ENCODE results near the gene CLPTM1. TPM values are rescaled to one million over a fixed set of nuclear protein-coding genes. Genes with fewer than 3 reads are reported as not detected.
A peak's percentile ranks its signal among the peaks of the same experiment; 100 is the strongest.

CLPTM1 gene
- total and polyA plus RNA-seq, 9 of the 15 experiments (the other 6 are each of a cell fraction or from before 2014, with no cell fraction given) = 0.37 to 96.0 (median 27.5) TPM

DNA sequence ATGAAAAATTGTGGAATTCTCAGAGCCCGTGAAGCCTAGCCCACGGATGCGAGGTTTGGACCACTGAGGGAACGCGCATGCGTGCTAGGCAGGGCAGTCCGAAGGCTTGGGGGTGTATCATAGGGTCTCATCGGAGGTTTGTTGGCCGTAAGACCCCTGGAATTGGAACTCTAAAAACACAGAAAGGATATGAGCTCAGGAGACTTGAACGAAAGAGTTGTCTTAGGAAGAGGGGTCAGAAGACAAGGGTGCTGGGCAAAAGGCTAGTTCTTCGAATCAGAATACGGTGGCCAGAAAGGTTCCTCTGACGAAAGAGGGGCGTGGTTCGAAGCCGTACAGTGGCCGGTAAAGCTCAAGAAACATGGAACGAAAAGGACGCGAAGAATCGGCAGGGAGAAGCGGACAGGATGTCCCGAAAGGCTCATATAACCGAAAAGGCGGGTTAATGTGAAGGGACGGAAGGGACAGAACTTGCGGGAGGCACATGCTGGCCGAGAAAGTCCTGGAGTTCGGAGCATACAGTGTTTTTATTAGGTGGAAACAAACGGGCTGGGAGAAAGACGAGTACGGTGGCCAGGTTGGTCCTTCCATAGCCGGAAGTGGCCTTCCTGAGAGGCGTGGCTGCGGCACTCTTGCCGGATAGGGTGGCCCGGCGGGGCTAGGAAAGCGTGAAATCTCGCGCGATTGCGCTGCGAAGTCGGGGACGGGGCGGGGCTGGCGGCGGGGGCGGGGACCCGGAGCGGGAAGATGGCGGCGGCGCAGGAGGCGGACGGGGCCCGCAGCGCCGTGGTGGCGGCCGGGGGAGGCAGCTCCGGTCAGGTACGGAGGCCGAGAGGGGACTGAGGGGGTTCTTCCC is at the start of gene CLPTM1 (continued):
- TF ChIP-seq, protein P1, sequence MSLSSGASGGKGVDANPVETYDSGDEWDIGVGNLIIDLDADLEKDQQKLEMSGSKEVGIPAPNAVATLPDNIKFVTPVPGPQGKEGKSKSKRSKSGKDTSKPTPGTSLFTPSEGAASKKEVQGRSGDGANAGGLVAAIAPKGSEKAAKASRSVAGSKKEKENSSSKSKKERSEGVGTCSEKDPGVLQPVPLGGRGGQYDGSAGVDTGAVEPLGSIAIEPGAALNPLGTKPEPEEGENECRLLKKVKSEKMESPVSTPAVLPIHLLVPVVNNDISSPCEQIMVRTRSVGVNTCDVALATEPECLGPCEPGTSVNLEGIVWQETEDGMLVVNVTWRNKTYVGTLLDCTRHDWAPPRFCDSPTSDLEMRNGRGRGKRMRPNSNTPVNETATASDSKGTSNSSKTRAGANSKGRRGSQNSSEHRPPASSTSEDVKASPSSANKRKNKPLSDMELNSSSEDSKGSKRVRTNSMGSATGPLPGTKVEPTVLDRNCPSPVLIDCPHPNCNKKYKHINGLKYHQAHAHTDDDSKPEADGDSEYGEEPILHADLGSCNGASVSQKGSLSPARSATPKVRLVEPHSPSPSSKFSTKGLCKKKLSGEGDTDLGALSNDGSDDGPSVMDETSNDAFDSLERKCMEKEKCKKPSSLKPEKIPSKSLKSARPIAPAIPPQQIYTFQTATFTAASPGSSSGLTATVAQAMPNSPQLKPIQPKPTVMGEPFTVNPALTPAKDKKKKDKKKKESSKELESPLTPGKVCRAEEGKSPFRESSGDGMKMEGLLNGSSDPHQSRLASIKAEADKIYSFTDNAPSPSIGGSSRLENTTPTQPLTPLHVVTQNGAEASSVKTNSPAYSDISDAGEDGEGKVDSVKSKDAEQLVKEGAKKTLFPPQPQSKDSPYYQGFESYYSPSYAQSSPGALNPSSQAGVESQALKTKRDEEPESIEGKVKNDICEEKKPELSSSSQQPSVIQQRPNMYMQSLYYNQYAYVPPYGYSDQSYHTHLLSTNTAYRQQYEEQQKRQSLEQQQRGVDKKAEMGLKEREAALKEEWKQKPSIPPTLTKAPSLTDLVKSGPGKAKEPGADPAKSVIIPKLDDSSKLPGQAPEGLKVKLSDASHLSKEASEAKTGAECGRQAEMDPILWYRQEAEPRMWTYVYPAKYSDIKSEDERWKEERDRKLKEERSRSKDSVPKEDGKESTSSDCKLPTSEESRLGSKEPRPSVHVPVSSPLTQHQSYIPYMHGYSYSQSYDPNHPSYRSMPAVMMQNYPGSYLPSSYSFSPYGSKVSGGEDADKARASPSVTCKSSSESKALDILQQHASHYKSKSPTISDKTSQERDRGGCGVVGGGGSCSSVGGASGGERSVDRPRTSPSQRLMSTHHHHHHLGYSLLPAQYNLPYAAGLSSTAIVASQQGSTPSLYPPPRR (CRISPR knock-in tag; IDR thresholded peaks at IDR 0.05; ENCODE audit: borderline replicate concordance) = 0 out of 2 replicates have a peak, but pooled peaks have one; percentile 63
- TF ChIP-seq, protein P2, sequence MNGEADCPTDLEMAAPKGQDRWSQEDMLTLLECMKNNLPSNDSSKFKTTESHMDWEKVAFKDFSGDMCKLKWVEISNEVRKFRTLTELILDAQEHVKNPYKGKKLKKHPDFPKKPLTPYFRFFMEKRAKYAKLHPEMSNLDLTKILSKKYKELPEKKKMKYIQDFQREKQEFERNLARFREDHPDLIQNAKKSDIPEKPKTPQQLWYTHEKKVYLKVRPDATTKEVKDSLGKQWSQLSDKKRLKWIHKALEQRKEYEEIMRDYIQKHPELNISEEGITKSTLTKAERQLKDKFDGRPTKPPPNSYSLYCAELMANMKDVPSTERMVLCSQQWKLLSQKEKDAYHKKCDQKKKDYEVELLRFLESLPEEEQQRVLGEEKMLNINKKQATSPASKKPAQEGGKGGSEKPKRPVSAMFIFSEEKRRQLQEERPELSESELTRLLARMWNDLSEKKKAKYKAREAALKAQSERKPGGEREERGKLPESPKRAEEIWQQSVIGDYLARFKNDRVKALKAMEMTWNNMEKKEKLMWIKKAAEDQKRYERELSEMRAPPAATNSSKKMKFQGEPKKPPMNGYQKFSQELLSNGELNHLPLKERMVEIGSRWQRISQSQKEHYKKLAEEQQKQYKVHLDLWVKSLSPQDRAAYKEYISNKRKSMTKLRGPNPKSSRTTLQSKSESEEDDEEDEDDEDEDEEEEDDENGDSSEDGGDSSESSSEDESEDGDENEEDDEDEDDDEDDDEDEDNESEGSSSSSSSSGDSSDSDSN (IDR thresholded peaks at IDR 0.05; ENCODE audit: borderline replicate concordance in 1 of 2, low read depth in 2 of 2, low read length in 2 of 2) = no peak
- TF ChIP-seq, protein P3, sequence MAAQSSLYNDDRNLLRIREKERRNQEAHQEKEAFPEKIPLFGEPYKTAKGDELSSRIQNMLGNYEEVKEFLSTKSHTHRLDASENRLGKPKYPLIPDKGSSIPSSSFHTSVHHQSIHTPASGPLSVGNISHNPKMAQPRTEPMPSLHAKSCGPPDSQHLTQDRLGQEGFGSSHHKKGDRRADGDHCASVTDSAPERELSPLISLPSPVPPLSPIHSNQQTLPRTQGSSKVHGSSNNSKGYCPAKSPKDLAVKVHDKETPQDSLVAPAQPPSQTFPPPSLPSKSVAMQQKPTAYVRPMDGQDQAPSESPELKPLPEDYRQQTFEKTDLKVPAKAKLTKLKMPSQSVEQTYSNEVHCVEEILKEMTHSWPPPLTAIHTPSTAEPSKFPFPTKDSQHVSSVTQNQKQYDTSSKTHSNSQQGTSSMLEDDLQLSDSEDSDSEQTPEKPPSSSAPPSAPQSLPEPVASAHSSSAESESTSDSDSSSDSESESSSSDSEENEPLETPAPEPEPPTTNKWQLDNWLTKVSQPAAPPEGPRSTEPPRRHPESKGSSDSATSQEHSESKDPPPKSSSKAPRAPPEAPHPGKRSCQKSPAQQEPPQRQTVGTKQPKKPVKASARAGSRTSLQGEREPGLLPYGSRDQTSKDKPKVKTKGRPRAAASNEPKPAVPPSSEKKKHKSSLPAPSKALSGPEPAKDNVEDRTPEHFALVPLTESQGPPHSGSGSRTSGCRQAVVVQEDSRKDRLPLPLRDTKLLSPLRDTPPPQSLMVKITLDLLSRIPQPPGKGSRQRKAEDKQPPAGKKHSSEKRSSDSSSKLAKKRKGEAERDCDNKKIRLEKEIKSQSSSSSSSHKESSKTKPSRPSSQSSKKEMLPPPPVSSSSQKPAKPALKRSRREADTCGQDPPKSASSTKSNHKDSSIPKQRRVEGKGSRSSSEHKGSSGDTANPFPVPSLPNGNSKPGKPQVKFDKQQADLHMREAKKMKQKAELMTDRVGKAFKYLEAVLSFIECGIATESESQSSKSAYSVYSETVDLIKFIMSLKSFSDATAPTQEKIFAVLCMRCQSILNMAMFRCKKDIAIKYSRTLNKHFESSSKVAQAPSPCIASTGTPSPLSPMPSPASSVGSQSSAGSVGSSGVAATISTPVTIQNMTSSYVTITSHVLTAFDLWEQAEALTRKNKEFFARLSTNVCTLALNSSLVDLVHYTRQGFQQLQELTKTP (IDR thresholded peaks at IDR 0.05; ENCODE audit: low read depth in 1 of 2, partially characterized antibody in 2 of 2) = peak; percentile 90 to 93
- TF ChIP-seq SLC30A9 (CRISPR knock-in tag; IDR thresholded peaks at IDR 0.05) (no peak), LARP7 (IDR thresholded peaks at IDR 0.05) (peak; percentile 68; the same call in 1 of the 2 replicates), STAT5B (CRISPR knock-in tag; IDR thresholded peaks at IDR 0.05) (no peak), SAFB2 (IDR thresholded peaks at IDR 0.05; ENCODE audit: borderline replicate concordance, low read depth, low read length, severe bottlenecking) (no peak), CBFA2T3 (IDR thresholded peaks at IDR 0.05) (no peak), BACH1 (tag; IDR thresholded peaks at IDR 0.05) (no peak), FOXJ3 (CRISPR knock-in tag; IDR thresholded peaks at IDR 0.05) (no peak), MCM3 (IDR thresholded peaks at IDR 0.05) (no peak), TCF7 (IDR thresholded peaks at IDR 0.05; ENCODE audit: borderline replicate concordance) (0 out of 2 replicates have a peak, but pooled peaks have one; percentile 22), SNIP1 (IDR thresholded peaks at IDR 0.05; ENCODE audit: low read depth) (no peak)
- TF ChIP-seq, protein P4, sequence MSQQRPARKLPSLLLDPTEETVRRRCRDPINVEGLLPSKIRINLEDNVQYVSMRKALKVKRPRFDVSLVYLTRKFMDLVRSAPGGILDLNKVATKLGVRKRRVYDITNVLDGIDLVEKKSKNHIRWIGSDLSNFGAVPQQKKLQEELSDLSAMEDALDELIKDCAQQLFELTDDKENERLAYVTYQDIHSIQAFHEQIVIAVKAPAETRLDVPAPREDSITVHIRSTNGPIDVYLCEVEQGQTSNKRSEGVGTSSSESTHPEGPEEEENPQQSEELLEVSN (IDR thresholded peaks at IDR 0.05; ENCODE audit: borderline replicate concordance in 1 of 2, extremely low read depth in 1 of 2, insufficient read depth in 1 of 2, insufficient read length in 1 of 2, low read depth in 1 of 2, low read length in 1 of 2, poor library complexity in 1 of 2, severe bottlenecking in 1 of 2) = peak in 1 of 2 experiments; percentile 9

All from K562 (cell line).